ENCODE data around the gene CLIC1.
A peak's percentile ranks its signal among the peaks of the same experiment; 100 is the strongest.
"Not testable (repeated sequence)": the region's sequence is repeated elsewhere in the genome, so short reads cannot be mapped to it uniquely, and the experiment has no call there.

CLIC1 gene

GRCh38 chr6:31721351-31722020, 14.8 kb downstream of the CLIC1 start, which contains the start of gene LY6G6C:
TSS of gene LY6G6C (minus strand) at chr6:31721746. CDS start at chr6:31721679, 67 bp downstream.
- no peak for DNase-seq

- no peak for DNase-seq
Measured at GRCh38 chr6:31720196-31720770, 16.0 kb downstream of the CLIC1 start.

- no peak for DNase-seq
Measured at GRCh38 chr6:31719001-31719400, 17.3 kb downstream of the CLIC1 start.

- no peak for DNase-seq
Measured at GRCh38 chr6:31718265-31718664, 18.1 kb downstream of the CLIC1 start.

- no peak for DNase-seq
Measured at GRCh38 chr6:31717499-31718222, 18.7 kb downstream of the CLIC1 start.

- DNase-seq = no peak
Measured at GRCh38 chr6:31715022-31715958, 21.0 kb downstream of the CLIC1 start, which contains the start of gene LY6G6D. TSS of gene LY6G6D (plus strand) at chr6:31715348. CDS start at chr6:31715356, 8 bp downstream.

GRCh38 chr6:31713991-31714684, 22.2 kb downstream of the CLIC1 start:
- no peak for DNase-seq

GRCh38 chr6:31713465-31713864, 22.9 kb downstream of the CLIC1 start:
- DNase-seq = no peak

- peak; percentile 40 to 48 for DNase-seq
Measured at GRCh38 chr6:31712296-31712695, 24.0 kb downstream of the CLIC1 start.

- DNase-seq = peak; percentile 22 to 31
Measured at GRCh38 chr6:31711233-31711632, 25.1 kb downstream of the CLIC1 start.

- no peak for DNase-seq
Measured at GRCh38 chr6:31710523-31711219, 25.7 kb downstream of the CLIC1 start.

- not testable (repeated sequence) for DNase-seq
Measured at GRCh38 chr6:31709157-31709556, 27.2 kb downstream of the CLIC1 start.

GRCh38 chr6:31708224-31708623, 28.1 kb downstream of the CLIC1 start:
- no peak for DNase-seq

- no peak for DNase-seq
Measured at GRCh38 chr6:31707701-31708100, 28.6 kb downstream of the CLIC1 start.

GRCh38 chr6:31706599-31706998, 29.7 kb downstream of the CLIC1 start, which contains the start of gene LY6G6F:
TSS of gene LY6G6F (plus strand) at chr6:31706866. CDS start at chr6:31706907, 41 bp downstream.
- DNase-seq = no peak

GRCh38 chr6:31705931-31706330, 30.4 kb downstream of the CLIC1 start:
- DNase-seq = no peak

- DNase-seq = peak; percentile 99
Measured at GRCh38 chr6:31702819-31703716, 33.3 kb downstream of the CLIC1 start, which contains the start of gene ABHD16A. TSS of gene ABHD16A (minus strand) at chr6:31703324. CDS start at chr6:31703281, 43 bp downstream.

GRCh38 chr6:31702405-31702818, 33.9 kb downstream of the CLIC1 start:
- peak in 1 of 2 experiments; percentile 70 for DNase-seq

- no peak for DNase-seq
Measured at GRCh38 chr6:31701666-31702404, 34.5 kb downstream of the CLIC1 start.
